HepG2 (cell line): ENCODE measurements around the gene SHROOM1. TPM values are rescaled to one million over a fixed set of nuclear protein-coding genes. Genes with fewer than 3 reads are reported as not detected.

ENCODE experiments used
- ATAC-seq: fragments of 200-7000 bp; cut with Tn5 transposase; 3 replicates; pipeline ENCODE4 v1.9.1; 2020; ENCODE audit warnings: mild to moderate bottlenecking, moderate library complexity
- BruUV-seq: library from RNA; stranded (reverse); fragments of 400-500 nt; replicated peaks from 2 replicates; lab custom pipeline; 2021; lab: Mats Ljungman, UMichigan
- CTCF ChIA-PET: fragments of 300-600 bp; formaldehyde crosslinking; extraction: SDS; loops from one replicate; lab custom pipeline; 2021; ENCODE audit warnings: low total read pairs, inconsistent platforms, low intra/inter-chr PET ratio; lab: Yijun Ruan, JAX
- POLR2A ChIA-PET: fragments of 350-600 bp; sonication (Branson Sonifier 250); formaldehyde crosslinking; loops from one replicate; lab custom pipeline; 2020; ENCODE audit warnings: antibody characterized with exemption, inconsistent platforms; lab: Yijun Ruan, JAX
- DNase-seq: peaks from one replicate; pipeline ENCODE4 v3.0.0-alpha.2; 2015; ENCODE audit warnings: low spot score
- FAIRE-seq: peaks from 3 replicates; lab custom pipeline; 2011; peaks lifted over from hg19 to GRCh38; lab: Jason Lieb, UNC
- H2AFZ ChIP-seq: one replicate; pipeline ENCODE4 v1.6.1; 2011; ENCODE audit warnings: low read length, inconsistent platforms
- H3K27ac ChIP-seq: fragments of 300-600 bp; 3 replicates; pipeline ENCODE4 v1.8.0; 2011; ENCODE audit warnings: mixed run types, mild to moderate bottlenecking, mixed read lengths, low read length, inconsistent platforms; ENCODE audit not compliant: insufficient read depth; ENCODE audit errors: extremely low read length
- H3K27me3 ChIP-seq, 2 experiments: fragments of 200-600 bp in 1 of 2; 2 replicates in 1 of 2; 3 replicates in 1 of 2; pipeline versions ENCODE4 v1.6.0 to v1.8.0; 2011; ENCODE audit warnings: low read length in 2 of 2, mild to moderate bottlenecking in 2 of 2, moderate library complexity in 2 of 2, inconsistent platforms in 1 of 2; ENCODE audit not compliant: insufficient read depth in 2 of 2, control insufficient read depth in 1 of 2
- H3K36me3 ChIP-seq, 2 experiments: fragments of 200-600 bp in 1 of 2; replicated peaks in 1 of 2; 2 replicates in 1 of 2; 3 replicates in 1 of 2; pipeline versions ENCODE4 v1.5.1 to v1.8.0; 2011; ENCODE audit warnings: low read length in 2 of 2, inconsistent platforms in 1 of 2; ENCODE audit not compliant: insufficient read depth in 2 of 2, control insufficient read depth in 1 of 2
- H3K4me1 ChIP-seq: 2 replicates; pipeline ENCODE4 v1.5.1; 2012; ENCODE audit warnings: low read length, inconsistent platforms; ENCODE audit not compliant: insufficient read depth
- H3K4me2 ChIP-seq: 2 replicates; pipeline ENCODE4 v1.6.0; 2011; ENCODE audit warnings: low read depth, low read length, inconsistent platforms
- H3K4me3 ChIP-seq, 3 experiments: fragments of 200-600 bp in 1 of 3; sonication (generic), shearing (Covaris generic) in 1 of 3; replicated peaks in 1 of 3; 2 replicates each; pipeline ENCODE4 v1.5.1; 2011 to 2016; ENCODE audit warnings: low read length in 3 of 3, inconsistent platforms in 2 of 3, low read depth in 2 of 3, mild to moderate bottlenecking in 2 of 3, control low read depth in 1 of 3, mixed read lengths in 1 of 3; ENCODE audit not compliant: insufficient read depth in 1 of 3
- H3K79me2 ChIP-seq: one replicate; pipeline ENCODE4 v1.6.1; 2011; ENCODE audit warnings: low read length, inconsistent platforms; ENCODE audit not compliant: insufficient read depth
- H3K9ac ChIP-seq: 2 replicates; pipeline ENCODE4 v1.6.0; 2011; ENCODE audit warnings: mild to moderate bottlenecking, low read depth, low read length, inconsistent platforms; ENCODE audit not compliant: insufficient read depth
- H3K9me3 ChIP-seq: 2 replicates; pipeline ENCODE4 v1.5.1; 2012; ENCODE audit warnings: mild to moderate bottlenecking, low read length
- H4K20me1 ChIP-seq: 2 replicates; pipeline ENCODE4 v1.6.0; 2011; ENCODE audit warnings: inconsistent platforms, mild to moderate bottlenecking, low read length, moderate library complexity; ENCODE audit not compliant: insufficient read depth
- ARNTL ChIP-seq: sonication (generic); formaldehyde crosslinking; IDR thresholded peaks from 2 replicates; pipeline ENCODE4 v1.4.0; 2020; ENCODE audit warnings: mild to moderate bottlenecking, missing genetic modification reagents
- DNMT3B ChIP-seq: conservative IDR thresholded peaks from 2 replicates; pipeline ENCODE4 v1.6.1; 2016; ENCODE audit warnings: missing biosample characterization, control low read depth
- EHMT2 ChIP-seq: fragments of 200-600 bp; sonication (generic); IDR thresholded peaks from 2 replicates; pipeline ENCODE4 v1.7.0; 2017; ENCODE audit warnings: antibody characterized with exemption, low read depth, low read length, borderline replicate concordance
- NR2C2 ChIP-seq: sonication (generic); formaldehyde crosslinking; IDR thresholded peaks from 2 replicates; pipeline ENCODE4 v1.4.0; 2020; ENCODE audit warnings: missing genetic modification reagents, mild to moderate bottlenecking, moderate library complexity, borderline replicate concordance
- RARG ChIP-seq: sonication (generic); formaldehyde crosslinking; IDR thresholded peaks from 2 replicates; pipeline ENCODE4 v1.4.0; 2020; ENCODE audit warnings: low read depth, mild to moderate bottlenecking, missing genetic modification reagents
- ZNF10 ChIP-seq: sonication (generic); formaldehyde crosslinking; IDR thresholded peaks from 2 replicates; pipeline ENCODE4 v1.4.0; 2020; ENCODE audit warnings: mild to moderate bottlenecking, low read depth, missing genetic modification reagents, borderline replicate concordance
- ZNF121 ChIP-seq: sonication (generic); formaldehyde crosslinking; IDR thresholded peaks from 2 replicates; pipeline ENCODE4 v1.5.0; 2020; ENCODE audit warnings: mild to moderate bottlenecking, missing genetic modification reagents
- ZNF225 ChIP-seq: sonication (generic); formaldehyde crosslinking; IDR thresholded peaks from 2 replicates; pipeline ENCODE4 v1.4.0; 2020; ENCODE audit warnings: mild to moderate bottlenecking, missing genetic modification reagents
- ZNF30 ChIP-seq: sonication (generic); formaldehyde crosslinking; IDR thresholded peaks from 2 replicates; pipeline ENCODE4 v1.5.0; 2020; ENCODE audit warnings: mild to moderate bottlenecking, missing genetic modification reagents
- ZNF446 ChIP-seq: sonication (generic); formaldehyde crosslinking; IDR thresholded peaks from 2 replicates; pipeline ENCODE4 v1.5.0; 2020; ENCODE audit warnings: mild to moderate bottlenecking, missing genetic modification reagents
- ZNF484 ChIP-seq: sonication (generic); formaldehyde crosslinking; IDR thresholded peaks from 2 replicates; pipeline ENCODE4 v1.5.1; 2020; ENCODE audit warnings: mild to moderate bottlenecking, low read depth, missing genetic modification reagents, borderline replicate concordance
- ZNF737 ChIP-seq: sonication (generic); formaldehyde crosslinking; IDR thresholded peaks from 2 replicates; pipeline ENCODE4 v1.5.0; 2020; ENCODE audit warnings: missing genetic modification reagents, mild to moderate bottlenecking, borderline replicate concordance
- WGBS: methylation state at CpG from one replicate; pipeline ENCODE4 v1.1.6; 2017; ENCODE audit warnings: low lambda C conversion rate; 5-methylcytosine and 5-hydroxymethylcytosine counted together
- in situ Hi-C: cut with HindIII; loops from 2 replicates; pipeline ENCODE4 v1.10.0; 2017; ENCODE audit warnings: low pct_unique_long_range_greater_than_20kb; ENCODE audit not compliant: extremely low pct_ligation_motif_present
- intact Hi-C: fragments of 100-400 bp; cut with micrococcal nuclease; formaldehyde crosslinking; loops from one replicate; pipeline ENCODE4 v1.10.0; 2022; ENCODE audit not compliant: unreplicated experiment
- polyA plus RNA-seq, 8 experiments: library from polyadenylated mRNA; depleted of rRNA in 3 of 8; stranded (reverse) in 7 of 8; unstranded in 1 of 8; fragments of >200 nt; fragmentation: Illumina TruSeq in 4 of 8; extraction: Trizol in 4 of 8; gene quantifications; 2 replicates each; pipeline versions ENCODE4 v1.2.1 to v1.2.3, GENCODE V29; 2011 to 2016; ENCODE audit warnings: low read depth in 4 of 8, missing spikeins in 1 of 8, mixed read lengths in 1 of 8; ENCODE audit not compliant: insufficient read depth in 1 of 8
- total RNA-seq, 5 experiments: library from RNA; depleted of rRNA; stranded (reverse); fragments of >200 nt; fragmentation: Illumina TruSeq; extraction: Trizol; gene quantifications; 2 replicates each; pipeline ENCODE4 v1.2.3, GENCODE V29; 2016; ENCODE audit warnings: low read depth in 1 of 5
- TF ChIP-seq, protein P1 (sequence below): sonication (generic); formaldehyde crosslinking; IDR thresholded peaks from 2 replicates; pipeline ENCODE4 v1.8.1; 2023; ENCODE audit warnings: missing genetic modification reagents, mild to moderate bottlenecking, borderline replicate concordance
- TF ChIP-seq, protein P2 (sequence below): sonication (generic); formaldehyde crosslinking; IDR thresholded peaks from 2 replicates; pipeline ENCODE4 v1.5.1; 2020; ENCODE audit warnings: mild to moderate bottlenecking, missing genetic modification reagents, borderline replicate concordance
- TF ChIP-seq, protein P3 (sequence below): sonication (generic); formaldehyde crosslinking; IDR thresholded peaks from 2 replicates; pipeline ENCODE4 v1.5.1; 2020; ENCODE audit warnings: mild to moderate bottlenecking, missing genetic modification reagents, moderate library complexity
- TF ChIP-seq, protein P4 (sequence below): sonication (generic); formaldehyde crosslinking; IDR thresholded peaks from 2 replicates; pipeline ENCODE4 v1.5.1; 2020; ENCODE audit warnings: mild to moderate bottlenecking, missing genetic modification reagents

SHROOM1 gene
- total and polyA plus RNA-seq, 2 of the 13 experiments (the other 11 are each of a cell fraction or from before 2014, with no cell fraction given): 18.2 to 25.7 TPM

DNA sequence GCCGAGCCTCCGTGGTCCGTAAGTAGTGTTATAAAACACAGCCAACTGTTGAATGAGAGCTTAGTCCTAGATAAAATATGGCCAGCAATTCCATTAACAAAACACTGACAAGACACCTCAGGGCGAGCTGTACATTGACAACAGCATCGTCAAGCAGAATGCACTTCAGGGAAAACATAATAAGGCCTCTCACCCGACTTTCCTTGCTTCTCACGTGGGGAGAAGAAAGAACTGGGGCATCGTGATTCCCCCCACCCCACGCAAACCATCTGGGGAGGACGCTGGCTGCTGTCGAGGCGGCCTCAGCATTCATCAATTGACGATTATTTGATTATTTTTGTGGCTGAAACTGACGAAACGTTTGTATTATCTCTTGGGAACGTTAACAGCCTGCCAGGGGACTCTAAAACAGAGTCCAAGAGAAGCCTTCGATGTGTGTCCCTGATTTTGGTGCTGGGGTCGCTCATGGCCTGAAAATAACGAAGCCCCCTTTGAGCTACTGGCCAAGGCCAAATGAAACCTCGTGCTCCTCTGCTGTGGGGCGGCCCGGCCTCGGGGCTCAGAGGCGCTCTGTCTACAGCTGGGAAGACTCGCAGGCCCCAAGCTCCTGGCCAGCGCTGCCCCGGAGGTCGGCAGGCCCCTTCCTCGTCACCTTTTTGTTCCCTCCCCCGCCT lies 35.4 kb upstream of the SHROOM1 start (continued):
- peak; percentile 98; the same call in 1 of the 2 replicates for TF ChIP-seq ZNF10
- TF ChIP-seq ZNF737: peak; percentile 61; the same call in 1 of the 2 replicates
- TF ChIP-seq ZNF484 (CRISPR knock-in tag): 0 out of 2 replicates have a peak, but pooled peaks have one; percentile 40
- TF ChIP-seq, protein P1, sequence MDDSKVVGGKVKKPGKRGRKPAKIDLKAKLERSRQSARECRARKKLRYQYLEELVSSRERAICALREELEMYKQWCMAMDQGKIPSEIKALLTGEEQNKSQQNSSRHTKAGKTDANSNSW (CRISPR knock-in tag): no peak
- TF ChIP-seq ZNF446 (CRISPR knock-in tag): 0 out of 2 replicates have a peak, but pooled peaks have one; percentile 8
- TF ChIP-seq, protein P2, sequence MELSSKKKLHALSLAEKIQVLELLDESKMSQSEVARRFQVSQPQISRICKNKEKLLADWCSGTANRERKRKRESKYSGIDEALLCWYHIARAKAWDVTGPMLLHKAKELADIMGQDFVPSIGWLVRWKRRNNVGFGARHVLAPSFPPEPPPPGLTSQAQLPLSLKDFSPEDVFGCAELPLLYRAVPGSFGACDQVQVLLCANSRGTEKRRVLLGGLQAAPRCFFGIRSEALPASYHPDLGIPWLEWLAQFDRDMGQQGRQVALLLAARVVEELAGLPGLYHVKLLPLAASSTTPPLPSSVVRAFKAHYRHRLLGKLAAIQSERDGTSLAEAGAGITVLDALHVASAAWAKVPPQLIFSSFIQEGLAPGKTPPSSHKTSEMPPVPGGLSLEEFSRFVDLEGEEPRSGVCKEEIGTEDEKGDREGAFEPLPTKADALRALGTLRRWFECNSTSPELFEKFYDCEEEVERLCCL: peak; percentile 65; the same call in 1 of the 2 replicates
- TF ChIP-seq, protein P3, sequence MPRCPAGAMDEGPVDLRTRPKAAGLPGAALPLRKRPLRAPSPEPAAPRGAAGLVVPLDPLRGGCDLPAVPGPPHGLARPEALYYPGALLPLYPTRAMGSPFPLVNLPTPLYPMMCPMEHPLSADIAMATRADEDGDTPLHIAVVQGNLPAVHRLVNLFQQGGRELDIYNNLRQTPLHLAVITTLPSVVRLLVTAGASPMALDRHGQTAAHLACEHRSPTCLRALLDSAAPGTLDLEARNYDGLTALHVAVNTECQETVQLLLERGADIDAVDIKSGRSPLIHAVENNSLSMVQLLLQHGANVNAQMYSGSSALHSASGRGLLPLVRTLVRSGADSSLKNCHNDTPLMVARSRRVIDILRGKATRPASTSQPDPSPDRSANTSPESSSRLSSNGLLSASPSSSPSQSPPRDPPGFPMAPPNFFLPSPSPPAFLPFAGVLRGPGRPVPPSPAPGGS (CRISPR knock-in tag): no peak

DNA sequence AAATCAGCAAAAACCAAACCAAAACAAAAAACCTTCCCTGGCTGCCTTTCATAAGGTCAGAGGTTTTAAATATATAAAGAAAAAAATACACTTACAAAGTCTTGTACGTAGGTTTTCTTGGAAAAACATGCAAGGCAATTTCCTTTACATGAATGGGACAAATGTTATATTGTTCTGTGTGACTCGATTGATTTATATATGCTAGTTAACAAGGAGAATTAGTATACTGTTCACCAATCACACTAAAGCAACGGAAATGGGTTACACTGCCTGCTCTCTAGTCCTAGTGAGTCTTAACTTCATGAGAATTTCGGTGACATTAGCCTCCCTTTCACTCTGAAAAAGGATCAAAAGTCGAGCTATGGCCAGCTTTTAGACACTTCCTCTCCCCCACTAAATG lies 30.3 kb upstream of the SHROOM1 start:
- WGBS: 67% methylated on average over 5 of the region's 5 CpGs
- H2AFZ ChIP-seq: no peak overlapping the region
- ChIA-PET POLR2A (interaction anchor here (1.4 kb wide), 2 partner anchors 12 to 22 kb away, joined by 3 to 5 read pairs; no protein-coding TSS in a partner anchor), CTCF (no interaction called here)
- peaks cover 21% of the 10 kb centered on the region for H3K4me1 ChIP-seq
- no peaks in the 10 kb centered on the region for H3K36me3 ChIP-seq
- BruUV-seq: no TSS peak
- no peak overlapping the region for H3K27ac ChIP-seq
- no peak for DNase-seq
- H3K27me3 ChIP-seq: no peaks in the 10 kb centered on the region; a peak in 1 of 5 replicates
- in situ Hi-C loops (no loop called here), intact Hi-C loops (no loop called here)
- no peak overlapping the region for H3K9ac ChIP-seq
- no peaks in the 10 kb centered on the region for H4K20me1 ChIP-seq
- H3K9me3 ChIP-seq: no peaks in the 10 kb centered on the region
- ATAC-seq: no peak
- no peak for FAIRE-seq
- H3K4me3 ChIP-seq: no peak overlapping the region
- no peaks in the 10 kb centered on the region for H3K79me2 ChIP-seq
- H3K4me2 ChIP-seq: no peak overlapping the region
- TF ChIP-seq ZNF225 (no peak), NR2C2 (no peak), RARG (CRISPR knock-in tag) (no peak), ZNF121 (CRISPR knock-in tag) (no peak), DNMT3B (no peak), ZNF30 (no peak), ARNTL (CRISPR knock-in tag) (no peak), EHMT2 (no peak)
- TF ChIP-seq, protein P4, sequence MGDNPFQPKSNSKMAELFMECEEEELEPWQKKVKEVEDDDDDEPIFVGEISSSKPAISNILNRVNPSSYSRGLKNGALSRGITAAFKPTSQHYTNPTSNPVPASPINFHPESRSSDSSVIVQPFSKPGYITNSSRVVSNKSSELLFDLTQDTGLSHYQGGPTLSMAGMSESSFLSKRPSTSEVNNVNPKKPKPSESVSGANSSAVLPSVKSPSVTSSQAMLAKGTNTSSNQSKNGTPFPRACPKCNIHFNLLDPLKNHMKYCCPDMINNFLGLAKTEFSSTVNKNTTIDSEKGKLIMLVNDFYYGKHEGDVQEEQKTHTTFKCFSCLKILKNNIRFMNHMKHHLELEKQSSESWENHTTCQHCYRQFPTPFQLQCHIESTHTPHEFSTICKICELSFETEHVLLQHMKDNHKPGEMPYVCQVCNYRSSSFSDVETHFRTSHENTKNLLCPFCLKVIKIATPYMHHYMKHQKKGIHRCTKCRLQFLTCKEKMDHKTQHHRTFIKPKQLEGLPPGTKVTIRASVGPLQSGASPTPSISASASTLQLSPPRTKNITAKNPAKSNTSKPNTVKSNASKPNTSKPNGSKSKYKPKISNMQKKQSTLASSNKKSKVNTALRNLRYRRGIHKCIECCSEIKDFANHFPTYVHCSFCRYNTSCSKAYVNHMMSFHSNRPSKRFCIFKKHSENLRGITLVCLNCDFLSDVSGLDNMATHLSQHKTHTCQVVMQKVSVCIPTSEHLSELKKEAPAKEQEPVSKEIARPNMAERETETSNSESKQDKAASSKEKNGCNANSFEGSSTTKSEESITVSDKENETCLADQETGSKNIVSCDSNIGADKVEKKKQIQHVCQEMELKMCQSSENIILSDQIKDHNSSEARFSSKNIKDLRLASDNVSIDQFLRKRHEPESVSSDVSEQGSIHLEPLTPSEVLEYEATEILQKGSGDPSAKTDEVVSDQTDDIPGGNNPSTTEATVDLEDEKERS: no peak
